CD1c-positive myeloid dendritic cell (primary cell): Measurements from ENCODE around the gene ALDH3A1.

Source experiments
- DNase-seq: peaks from one replicate; pipeline ENCODE4 v3.0.0-alpha.2; 2016; ENCODE audit errors: extremely low spot score

Gene ALDH3A1

DNA sequence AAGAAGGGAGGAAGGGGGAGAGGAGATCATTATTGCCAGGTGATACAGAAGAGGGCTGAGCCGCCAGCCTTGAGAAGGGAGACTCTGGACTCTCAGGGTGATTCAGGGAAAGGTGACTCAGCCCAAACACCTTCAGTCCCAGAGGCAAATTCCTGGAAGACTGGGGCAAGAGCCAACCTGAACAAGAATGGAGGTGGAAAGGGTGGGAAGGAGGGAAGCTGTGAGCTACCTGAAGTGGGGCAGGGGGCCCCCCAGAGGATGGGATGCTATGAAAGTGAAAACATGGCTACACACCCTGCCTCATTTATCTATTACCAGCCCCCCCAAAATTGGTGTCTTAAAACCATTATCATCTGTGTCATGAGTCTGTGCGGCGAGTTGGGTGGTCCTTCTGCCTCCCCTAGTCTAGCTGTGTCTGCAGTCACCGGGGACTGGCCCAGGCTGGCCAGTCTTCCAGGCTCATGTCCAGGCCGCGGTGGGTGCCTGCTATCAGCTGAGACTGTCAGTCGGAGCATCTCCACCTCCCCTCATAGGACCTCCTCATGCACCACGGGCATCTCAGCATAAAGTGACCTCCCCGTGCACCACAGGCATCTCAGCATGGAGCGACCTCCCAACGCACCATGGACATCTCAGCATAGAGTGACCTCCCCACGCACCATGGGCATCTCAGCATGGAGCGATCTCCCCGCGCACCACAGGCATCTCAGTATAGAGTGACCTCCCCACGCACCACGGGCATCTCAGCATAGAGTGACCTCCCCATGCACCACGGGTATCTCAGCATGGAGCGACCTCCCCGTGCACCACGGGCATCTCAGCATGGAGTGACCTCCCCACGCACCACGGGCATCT is 28.5 kb downstream of the ALDH3A1 start:
- no peak for DNase-seq

DNA sequence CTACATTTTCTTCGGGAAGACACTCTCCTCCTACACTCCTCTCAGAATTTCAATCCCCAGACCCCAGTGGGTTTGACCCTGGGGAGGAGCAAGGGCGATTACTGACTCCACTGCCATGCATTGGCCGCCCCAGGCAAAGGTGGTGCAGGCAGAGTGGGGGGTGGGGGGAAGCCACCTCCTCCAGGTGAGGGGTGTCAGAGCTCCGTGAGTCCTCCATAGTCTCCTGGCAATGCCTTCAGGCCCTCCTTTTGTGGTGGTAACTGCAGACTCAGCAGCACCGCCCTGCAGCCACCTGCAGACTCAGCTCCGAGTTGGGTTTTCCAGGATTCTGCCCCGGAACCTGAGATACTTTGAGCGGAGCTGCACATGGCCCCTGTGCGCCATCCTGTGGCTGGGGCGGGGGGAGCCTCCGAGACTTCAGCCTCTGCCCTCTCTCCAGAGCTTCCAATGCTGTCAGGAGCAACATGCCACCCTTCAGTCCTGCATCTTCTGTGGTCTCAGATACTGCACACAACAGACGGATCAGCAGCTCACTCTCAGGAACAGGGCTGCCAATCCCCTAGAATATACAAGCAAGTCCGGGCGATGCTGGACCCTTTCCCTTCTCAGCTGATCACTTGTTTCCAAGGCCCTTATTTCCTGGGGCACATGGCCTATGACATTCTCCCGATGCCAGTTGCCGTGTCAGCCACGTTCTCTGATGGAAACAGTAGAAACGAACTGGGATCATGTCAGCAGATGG is 29.3 kb downstream of the ALDH3A1 start:
- DNase-seq: no peak

DNA sequence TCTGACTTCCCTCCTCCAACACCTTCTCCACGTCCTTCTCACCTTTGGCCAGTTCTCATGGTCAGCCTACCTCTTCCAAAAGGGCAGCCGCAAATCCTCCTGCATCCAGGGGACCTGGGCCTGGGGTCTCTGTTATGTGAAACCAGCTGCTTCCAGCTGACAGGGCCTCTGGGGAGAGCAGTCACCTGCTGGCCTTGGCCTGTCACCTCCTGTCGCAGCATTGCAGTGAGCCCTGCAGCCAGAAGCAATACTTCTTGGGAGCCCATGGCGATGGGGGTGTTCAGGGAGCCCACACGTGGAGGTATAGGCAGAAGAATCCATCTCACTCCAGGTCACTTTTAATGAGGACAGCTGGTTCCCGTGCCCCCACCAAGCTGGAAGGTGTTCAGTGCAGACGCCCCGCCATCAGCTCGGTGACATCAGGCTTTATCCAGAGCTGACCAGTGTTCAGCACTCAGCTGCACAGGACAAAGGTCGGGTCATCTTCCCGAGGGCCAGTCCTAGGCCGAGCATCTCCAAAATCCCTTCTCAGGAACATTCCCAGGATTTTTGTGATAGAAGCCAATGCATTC is 30.0 kb downstream of the ALDH3A1 start:
- DNase-seq: no peak

DNA sequence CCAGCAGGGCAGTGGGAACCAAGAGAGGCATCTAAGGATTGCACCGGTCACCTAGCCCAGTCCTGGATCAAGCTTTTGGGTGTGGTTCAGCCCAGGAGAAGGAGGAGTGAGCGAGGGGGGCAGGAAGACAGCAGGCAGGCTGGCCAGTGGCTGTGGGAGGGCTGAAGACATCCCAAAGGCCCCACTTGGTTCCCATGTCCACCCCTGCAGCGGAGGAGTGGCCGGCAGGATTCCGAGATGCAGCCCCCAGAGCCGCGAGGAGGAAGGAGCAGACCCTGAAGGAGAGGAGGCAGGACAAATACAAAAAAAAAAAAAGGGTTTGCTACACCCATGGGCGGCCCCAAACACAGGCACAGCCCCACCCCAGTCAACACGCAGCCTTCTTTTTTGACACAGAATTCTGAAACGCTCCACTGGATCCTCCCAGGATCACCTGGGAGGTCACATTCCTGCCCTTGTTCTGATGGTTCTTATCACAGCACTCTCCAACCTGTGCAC is 30.6 kb downstream of the ALDH3A1 start:
- no peak for DNase-seq

DNA sequence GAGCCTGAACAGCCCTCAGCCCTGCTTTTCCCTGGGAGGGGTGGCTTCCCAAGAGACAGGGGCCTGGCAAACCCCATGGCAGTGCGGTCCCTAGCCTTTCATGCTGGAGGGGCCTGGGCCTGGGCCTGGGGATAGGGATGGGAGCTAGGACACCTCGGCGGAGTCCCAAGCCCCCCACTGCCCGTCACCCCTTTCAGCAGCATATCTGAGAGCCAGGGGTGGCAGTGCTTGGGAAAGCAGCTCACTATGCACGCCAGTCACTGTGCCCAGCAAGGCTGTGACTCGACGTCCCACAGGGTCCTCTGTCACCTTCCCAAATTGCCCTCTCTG is 31.1 kb downstream of the ALDH3A1 start:
- no peak for DNase-seq

DNA sequence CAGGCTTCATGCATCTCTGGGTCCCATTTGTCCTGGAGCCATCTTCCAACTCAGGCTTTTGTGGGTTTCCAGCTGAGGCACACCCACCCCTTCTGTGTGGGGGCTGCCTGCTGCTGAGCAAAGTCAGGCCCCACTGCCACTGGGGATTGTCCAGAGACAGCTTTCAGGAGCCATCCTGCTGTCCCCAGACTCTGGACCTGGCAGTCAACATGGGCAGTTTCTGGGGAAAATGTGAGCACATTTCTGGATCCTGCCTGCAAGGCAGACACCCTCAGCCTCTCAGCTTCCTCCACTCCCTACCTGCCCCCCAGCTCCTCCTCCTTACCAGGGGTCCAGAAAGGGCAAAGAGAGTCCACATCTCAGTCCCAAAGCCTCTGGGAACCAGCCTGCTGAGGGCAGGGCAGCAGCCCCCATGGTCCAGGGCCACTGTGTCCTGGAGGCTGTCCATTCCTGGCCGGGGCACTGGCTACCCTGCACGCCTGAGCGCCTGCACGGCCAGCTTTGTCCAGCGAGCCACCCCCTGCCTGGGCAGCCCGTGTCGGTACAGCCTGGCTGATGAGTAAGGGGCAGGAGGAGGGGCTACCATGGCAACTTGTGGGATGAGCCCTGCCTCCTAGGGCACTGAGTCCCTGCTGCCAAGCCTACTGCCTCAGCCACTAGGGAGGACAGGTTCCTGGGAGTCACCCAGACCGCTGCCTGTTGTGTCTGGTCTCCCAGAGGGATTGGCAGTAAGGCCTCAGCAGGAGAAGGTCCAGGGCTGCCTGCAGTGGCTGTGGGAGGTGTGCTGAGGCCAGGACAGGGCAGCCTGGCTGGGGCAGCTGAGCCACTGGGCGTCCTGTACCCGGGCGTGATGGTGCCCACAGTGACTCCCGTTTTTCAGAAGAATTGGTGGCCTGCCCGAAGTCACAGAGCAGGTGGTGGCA is 31.7 kb downstream of the ALDH3A1 start, which contains the start of gene SLC47A2:
Gene SLC47A2 (minus strand): TSS at position 477 of the 923 bp plus-strand sequence. CDS start 29 bp downstream, at position 448.
- DNase-seq: no peak

DNA sequence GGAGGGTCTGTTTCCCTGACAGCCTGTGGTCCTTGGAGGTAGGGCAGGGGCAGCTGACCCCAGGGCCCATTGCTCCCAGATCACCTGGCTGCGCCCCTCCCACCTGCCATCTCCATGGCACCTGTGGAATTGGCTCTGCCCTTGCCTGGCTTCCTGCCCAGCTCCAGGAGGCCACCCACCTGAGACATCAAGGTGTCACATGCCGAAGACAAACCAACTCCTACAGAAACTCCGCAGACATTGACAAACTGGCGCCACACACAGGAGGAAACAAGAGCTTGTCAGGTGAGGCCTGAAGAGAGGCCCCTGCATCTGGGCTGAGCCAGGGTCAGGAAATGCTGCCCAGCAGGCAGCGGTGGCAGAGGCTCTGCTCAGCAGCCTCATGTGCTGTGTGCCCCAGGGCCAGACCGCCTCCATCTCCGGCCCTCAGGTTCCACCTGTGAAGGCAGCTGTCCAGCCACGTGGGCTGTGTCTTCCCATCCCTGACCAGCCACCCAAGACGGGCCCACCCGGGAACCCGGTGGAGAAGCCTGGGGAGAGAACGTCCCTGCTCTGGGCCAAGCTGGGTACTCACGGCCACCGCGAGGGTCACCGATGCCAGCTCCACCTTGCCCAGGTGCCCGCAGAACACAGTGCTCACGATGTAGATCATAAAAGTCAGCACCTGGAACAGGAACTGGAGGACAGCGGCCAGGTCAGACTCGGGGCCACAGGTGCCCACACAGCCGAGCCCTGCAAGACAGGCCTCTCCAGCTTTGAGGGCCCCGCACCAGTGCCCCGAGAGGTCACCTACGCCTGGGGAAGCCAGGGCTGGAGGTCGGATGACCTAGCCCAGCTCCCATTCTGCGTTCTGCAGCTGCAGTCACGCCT is 33.3 kb downstream of the ALDH3A1 start:
- no peak for DNase-seq

DNA sequence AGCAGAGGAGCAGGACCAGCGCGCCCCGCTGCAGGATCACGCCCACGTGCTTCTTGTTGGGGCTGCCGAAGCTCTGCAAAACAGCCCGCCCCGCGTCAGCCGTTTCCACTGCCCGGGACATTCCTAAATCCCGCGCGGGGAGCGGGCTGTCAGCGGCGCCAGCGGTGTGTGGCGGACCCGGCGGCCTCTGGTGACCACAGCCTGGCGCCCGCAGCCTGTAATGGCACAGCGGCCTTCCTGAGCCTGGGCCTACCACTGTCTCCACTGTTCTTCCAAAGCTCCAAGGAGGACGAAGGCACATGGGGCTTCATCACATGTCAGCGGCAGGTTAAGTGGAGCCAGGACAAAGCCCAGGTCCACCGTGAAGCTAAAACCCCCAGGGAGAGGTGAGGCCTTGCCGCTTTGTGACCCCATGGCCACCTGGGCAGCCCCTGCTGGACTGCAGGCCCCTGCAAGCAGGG is 34.2 kb downstream of the ALDH3A1 start:
- no peak for DNase-seq

DNA sequence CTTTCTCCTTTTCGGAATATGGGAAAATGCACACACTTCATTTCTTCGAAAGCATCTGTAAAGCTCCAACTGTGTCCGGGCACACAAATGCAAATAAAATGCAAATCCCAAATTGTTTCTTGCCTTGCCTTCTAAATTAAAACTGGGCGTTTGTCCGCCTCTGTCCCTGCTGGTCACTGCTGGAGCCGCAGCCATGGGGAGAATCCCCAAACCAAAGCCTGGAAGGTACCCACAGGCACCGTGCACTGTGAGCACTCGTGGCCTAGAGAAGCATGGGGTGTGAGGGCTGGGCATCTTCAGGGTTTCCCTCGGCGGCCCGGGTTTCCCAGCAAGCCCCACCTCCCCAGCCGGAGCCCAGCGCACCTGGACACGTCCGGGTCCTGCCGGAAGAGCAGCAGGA is 34.6 kb downstream of the ALDH3A1 start:
- no peak for DNase-seq

DNA sequence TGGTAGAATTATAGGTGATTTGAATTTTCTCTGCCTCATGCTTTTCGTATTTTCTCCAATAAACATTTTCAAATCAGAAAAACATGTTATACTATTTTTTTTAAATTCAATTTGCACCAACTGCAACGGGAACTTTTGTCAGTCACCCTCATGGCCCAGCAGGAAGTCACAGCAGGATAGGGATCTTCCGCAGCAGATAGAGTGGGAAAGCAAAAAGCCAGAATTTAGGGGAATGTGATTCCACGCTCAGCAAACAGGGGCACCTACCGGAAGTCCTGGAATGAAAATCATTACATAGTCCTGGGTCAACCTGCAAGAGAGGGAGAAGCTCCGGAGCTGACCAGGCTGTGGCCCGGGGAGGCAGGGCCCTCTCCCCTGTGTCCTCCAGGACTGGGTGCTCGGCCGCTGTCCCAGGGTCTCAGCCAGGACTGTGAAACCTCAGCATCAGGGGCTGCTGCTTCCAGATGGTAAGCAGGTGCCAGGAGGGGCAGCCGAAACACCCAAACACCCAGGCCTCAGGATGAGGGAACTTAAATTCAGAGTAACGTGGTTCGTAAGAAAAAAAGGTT is 35.6 kb downstream of the ALDH3A1 start:
- DNase-seq: no peak

DNA sequence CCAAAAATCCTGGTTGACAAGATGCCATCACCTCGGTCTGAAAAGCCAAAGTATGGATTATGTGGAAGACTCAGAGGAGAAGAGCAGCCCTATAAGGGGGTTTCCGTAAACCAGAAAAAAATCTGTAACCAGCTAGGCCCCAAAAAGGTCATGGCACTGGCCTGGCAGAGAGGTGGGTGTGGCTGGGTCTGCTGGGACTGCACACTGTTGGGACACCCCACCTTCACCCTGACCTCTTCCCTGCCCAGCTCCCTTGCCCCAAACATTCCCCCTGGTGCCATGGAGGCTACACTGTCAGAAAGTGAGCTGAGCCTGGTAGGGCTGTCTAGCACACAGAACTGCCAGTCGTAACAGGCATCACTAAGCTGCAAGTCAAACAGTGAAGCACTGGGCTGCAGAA is 38.3 kb downstream of the ALDH3A1 start:
- no peak for DNase-seq

DNA sequence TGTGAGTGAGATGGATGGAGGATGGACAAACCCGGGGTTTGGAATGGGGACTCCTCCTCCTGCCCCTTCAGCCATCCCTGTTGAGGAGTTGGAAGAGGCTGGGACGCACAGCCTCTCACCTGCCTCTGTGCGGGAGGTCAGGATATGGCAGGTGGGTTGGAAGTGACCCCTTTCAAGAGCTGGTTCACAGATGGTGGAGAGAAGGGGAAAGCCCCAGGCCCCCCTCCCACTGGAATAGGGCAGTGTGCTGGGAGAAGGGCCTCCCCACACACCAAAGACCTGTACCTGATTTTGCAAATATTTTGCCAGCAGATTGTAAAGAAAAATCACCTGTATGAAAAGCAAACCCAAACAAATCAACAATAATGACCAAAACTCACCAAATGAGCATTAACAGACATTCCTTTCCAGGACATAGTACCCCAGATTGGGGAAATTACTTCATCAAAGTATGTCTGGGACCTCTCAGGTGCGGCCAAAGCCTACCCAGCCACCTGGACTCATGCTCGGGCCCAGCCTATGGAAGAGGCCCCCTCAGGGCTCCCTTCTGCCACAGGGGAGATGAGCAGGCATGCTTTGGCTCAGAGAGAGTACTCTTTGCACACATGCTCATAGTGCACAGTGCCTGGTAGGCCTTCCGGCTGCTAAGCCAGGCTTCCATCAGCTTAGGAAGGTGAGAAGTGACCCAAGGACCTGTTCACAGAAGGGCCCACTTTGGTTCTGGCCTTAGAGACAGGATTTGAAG is 39.5 kb downstream of the ALDH3A1 start:
- DNase-seq: no peak

DNA sequence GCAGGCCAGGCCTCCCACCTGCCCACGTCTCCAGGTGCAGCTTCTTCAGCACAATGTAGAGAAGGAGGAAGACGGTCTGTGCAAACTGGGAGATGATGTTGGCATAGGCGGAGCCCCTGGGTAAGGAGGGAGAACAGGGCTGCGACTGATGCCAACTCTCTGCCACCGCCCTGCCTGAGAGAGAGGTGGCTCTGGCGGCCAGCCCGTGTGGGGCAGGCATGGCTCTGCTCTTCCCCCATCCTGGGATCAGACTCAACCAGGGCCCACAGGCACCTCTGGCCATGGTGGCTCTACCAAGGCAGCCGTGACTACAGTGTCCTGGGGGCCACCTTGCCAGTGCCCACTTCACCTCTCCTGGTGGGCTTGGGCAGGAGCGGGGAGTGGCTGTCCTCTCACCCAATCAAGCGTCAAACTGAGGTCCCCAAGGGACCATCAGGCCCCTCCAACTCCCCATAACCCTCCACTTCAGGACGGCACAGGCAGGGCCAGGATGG is 40.3 kb downstream of the ALDH3A1 start:
- no peak for DNase-seq

DNA sequence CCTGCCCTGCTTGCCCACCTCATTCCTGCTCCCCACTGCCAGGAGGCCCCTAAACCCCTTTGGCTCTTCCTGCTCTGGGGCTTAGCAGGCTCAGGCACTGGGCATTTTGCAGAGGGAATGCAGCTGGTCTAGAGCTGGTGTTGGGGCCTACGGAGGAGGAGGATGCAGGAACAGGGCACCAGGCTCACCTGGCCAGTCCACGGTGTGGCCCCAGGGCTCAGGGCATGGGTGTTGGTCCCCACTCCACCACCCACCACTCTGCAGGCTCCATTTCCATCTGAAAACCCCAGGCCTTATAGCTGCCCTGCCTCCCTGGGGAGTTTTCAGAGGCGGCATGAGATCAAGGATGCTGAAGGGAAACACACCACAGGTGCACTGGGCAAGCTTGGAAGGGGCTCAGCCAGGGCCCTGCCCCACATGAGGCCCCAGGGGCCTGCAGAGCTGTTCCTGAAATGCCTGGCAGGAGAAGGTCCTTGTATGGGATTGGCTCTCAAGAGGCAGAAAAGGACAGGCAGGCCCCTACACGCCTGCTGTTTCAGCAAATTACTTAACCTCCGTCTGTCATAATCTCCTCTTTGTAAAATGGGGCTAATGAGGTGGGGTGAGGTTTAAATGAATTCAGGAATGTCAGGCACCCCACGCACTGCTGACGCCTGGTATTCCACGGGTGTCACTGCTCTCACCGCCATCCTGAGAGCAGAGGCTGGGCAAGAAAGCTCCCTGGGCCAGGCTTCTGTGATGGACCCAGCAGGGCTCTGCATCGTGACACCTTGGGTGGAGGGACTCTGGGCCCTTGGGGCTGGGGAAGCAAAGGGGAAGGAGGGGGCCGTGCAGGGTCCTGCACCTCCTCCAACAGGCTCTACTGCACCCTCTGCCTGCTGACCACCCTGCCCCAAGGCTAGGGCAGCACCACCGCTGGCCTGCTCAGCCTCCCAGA is 41.0 kb downstream of the ALDH3A1 start:
- no peak for DNase-seq

DNA sequence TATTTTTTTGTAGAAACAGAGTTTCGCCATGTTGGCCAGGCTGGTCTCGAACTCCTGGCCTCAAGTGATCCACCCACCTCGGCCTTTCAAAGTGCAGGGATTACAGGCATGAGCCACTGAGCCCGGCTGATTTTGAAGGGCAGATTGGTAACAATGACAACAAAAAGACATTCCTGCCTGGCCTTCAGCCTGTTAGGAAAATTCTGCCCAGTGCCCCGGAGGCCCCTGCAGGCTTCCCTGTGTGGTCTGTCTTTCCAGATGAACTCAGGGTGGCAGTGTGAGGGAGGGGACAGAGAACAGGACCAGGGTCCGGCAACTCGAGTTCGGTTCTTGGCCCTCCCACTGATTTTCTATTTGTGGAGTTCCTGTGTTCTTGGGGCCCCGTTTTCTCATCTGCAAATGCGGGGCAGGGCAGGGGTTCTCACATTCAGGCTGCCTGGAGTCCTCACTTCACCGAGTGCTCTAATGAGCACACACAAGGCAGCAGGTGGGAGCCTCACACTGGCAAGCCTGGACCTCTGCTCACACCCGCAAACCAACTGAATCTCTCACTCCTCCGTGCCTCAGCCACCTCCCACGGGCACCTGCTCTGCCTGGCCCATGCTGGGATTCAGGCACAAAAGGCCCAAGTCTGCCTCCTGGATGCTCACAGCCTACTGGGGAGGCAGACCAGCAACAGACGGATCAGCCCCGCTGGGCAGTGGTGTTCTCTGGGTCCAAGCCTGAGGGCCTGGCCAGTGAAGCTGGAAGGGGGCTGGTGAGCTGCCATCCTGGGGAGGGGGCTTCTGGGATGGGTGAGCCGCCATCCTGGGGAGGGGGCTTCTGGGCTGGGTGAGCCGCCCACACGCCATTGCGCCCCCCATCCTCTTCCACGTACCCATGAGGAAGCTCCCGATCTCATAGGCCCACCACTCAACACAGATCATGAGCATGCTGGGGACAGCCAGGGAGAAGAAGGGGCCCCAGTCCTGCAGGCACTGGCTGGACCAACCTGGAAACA is 42.0 kb downstream of the ALDH3A1 start:
- no peak for DNase-seq

DNA sequence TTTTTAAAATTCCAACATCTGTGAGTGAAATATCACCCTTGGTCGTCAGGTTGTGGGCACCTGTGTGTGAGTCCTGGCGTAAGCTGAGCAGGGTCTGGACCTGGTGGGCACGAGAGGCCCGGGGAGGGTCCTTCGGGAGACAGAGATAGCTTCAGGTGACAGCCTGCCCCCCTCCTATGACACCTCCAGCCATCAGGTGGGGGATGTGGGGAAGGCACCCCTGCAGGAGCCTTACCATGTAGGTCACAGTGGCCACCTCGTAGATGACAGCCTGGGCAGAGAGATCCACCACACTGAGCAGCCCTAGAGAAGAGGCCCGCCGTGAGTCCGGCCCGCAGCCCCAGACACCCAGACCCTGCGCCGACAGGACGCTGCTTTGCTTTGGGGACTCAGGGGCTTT is 42.9 kb downstream of the ALDH3A1 start:
- no peak for DNase-seq
